KMS-11 (cell line): ENCODE results near the gene CDH13.
A peak's percentile ranks its signal among the peaks of the same experiment; 100 is the strongest.

ENCODE experiments used
- H2AFZ ChIP-seq: fragments of 200-600 bp; sonication (generic); 2 replicates; pipeline ENCODE4 v1.6.1; 2016; ENCODE audit warnings: antibody characterized with exemption, mixed run types, low read depth
- H3K27ac ChIP-seq: fragments of 200-600 bp; sonication (generic); 2 replicates; pipeline ENCODE4 v1.6.1; 2016; ENCODE audit warnings: mild to moderate bottlenecking, mixed run types
- H3K27me3 ChIP-seq: fragments of 200-600 bp; sonication (generic); 2 replicates; pipeline ENCODE4 v1.6.1; 2017; ENCODE audit warnings: mild to moderate bottlenecking, low read depth, mixed run types, moderate library complexity; ENCODE audit not compliant: insufficient read depth
- H3K36me3 ChIP-seq: fragments of 200-600 bp; sonication (generic); 2 replicates; pipeline ENCODE4 v1.6.1; 2017; ENCODE audit warnings: mild to moderate bottlenecking, mixed run types; ENCODE audit not compliant: insufficient read depth
- H3K4me1 ChIP-seq: fragments of 200-600 bp; sonication (generic); 2 replicates; pipeline ENCODE4 v1.6.1; 2016; ENCODE audit warnings: mild to moderate bottlenecking, low read depth, mixed run types; ENCODE audit not compliant: poor library complexity, severe bottlenecking
- H3K4me2 ChIP-seq: fragments of 200-600 bp; sonication (generic); 2 replicates; pipeline ENCODE4 v1.7.0; 2016; ENCODE audit warnings: mild to moderate bottlenecking, mixed run types
- H3K4me3 ChIP-seq: fragments of 200-600 bp; sonication (generic); IDR thresholded peaks from 2 replicates; pipeline ENCODE4 v1.6.1; 2017; ENCODE audit warnings: low read depth, low read length, mixed read lengths; ENCODE audit not compliant: insufficient read depth
- H3K79me2 ChIP-seq: fragments of 200-600 bp; sonication (generic); 2 replicates; pipeline ENCODE4 v1.6.1; 2016; ENCODE audit warnings: low read depth, mixed run types; ENCODE audit not compliant: insufficient read depth
- H3K9ac ChIP-seq: fragments of 200-600 bp; sonication (generic); 2 replicates; pipeline ENCODE4 v1.6.1; 2016; ENCODE audit warnings: mild to moderate bottlenecking, mixed run types
- H4K20me1 ChIP-seq: fragments of 200-600 bp; sonication (generic); 2 replicates; pipeline ENCODE4 v1.6.1; 2016; ENCODE audit warnings: mild to moderate bottlenecking, mixed run types; ENCODE audit not compliant: insufficient read depth
- TF ChIP-seq, protein P1 (sequence below): fragments of 200-600 bp; sonication (generic); conservative IDR thresholded peaks from 2 replicates; pipeline ENCODE4 v1.6.1; 2017; ENCODE audit warnings: low read depth, mild to moderate bottlenecking, antibody characterized with exemption, low read length, moderate library complexity, mixed read lengths

Gene CDH13

DNA sequence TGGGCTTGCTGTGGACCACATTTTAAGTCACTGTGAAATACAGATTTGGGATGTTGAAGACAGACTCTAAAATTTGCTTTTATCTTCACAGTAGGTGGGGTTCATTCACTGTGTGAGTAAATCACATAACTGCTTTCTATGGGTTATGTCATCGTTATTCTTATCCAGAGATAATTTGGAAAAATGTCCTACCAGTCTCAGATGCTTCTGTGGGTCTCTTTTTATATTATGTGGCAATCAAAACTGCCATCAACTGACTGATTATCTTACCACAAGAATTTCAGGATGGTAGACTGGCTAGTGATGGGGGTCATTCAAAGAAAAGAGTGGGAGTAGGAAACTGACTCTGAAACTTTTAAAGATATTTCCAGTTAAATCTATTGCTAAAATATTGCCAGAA lies 1184.1 kb downstream of the CDH13 start:
- H2AFZ ChIP-seq: no peak overlapping the region
- no peak overlapping the region for H3K27ac ChIP-seq
- H4K20me1 ChIP-seq: no peaks in the 10 kb centered on the region
- H3K4me3 ChIP-seq: no peak overlapping the region
- H3K27me3 ChIP-seq: no peaks in the 10 kb centered on the region
- no peak overlapping the region for H3K4me2 ChIP-seq
- H3K79me2 ChIP-seq: peaks cover 15% of the 10 kb centered on the region; the same call in 1 of the 2 replicates
- H3K4me1 ChIP-seq: peaks cover 25% of the 10 kb centered on the region
- TF ChIP-seq, protein P1, sequence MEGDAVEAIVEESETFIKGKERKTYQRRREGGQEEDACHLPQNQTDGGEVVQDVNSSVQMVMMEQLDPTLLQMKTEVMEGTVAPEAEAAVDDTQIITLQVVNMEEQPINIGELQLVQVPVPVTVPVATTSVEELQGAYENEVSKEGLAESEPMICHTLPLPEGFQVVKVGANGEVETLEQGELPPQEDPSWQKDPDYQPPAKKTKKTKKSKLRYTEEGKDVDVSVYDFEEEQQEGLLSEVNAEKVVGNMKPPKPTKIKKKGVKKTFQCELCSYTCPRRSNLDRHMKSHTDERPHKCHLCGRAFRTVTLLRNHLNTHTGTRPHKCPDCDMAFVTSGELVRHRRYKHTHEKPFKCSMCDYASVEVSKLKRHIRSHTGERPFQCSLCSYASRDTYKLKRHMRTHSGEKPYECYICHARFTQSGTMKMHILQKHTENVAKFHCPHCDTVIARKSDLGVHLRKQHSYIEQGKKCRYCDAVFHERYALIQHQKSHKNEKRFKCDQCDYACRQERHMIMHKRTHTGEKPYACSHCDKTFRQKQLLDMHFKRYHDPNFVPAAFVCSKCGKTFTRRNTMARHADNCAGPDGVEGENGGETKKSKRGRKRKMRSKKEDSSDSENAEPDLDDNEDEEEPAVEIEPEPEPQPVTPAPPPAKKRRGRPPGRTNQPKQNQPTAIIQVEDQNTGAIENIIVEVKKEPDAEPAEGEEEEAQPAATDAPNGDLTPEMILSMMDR: no peak
- H3K36me3 ChIP-seq: peaks cover 9% of the 10 kb centered on the region; the same call in 1 of the 2 replicates
- H3K9ac ChIP-seq: no peak overlapping the region

DNA sequence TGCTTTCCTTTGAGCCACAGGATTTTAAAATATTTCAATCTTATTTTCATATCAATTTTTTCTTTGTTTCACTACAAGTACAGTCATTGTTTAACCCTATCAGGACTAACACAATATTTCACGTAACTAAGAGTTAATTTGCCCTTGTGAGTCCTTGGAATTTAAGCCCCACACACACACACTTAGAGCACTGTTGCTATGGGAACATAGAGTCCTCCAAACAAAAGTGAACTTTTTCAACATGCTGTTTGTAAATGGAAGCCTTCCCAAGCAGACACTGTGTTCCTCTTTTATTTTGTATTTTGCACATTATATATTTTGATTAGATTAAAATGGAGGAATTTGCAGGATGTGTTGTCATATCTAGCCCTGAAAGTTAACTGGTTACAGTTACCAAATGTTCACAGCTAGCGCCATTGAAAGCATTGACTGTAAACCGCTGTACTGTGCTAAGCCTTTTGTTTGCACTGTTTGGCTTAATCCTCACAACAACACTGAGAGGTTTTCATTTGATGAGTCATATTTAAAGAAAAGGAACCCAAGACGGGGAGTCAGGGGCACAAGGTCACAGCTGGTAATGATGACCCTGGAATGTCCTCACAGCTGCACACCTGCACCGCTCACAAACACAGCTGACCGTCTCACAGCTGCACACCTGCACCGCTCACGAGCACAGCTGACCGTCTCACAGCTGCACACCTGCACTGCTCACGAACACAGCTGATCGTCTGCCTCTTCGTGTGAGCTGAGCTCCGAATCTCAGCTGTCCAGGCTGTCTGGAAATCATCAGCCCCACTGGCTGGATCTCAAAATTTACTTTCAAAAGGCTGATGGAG lies 1187.3 kb downstream of the CDH13 start:
- no peak overlapping the region for H2AFZ ChIP-seq
- H3K27me3 ChIP-seq: peaks cover 17% of the 10 kb centered on the region; the same call in 1 of the 2 replicates
- peaks cover 21% of the 10 kb centered on the region for H3K4me1 ChIP-seq
- no peaks in the 10 kb centered on the region for H4K20me1 ChIP-seq
- no peak overlapping the region for H3K4me3 ChIP-seq
- peaks cover 9% of the 10 kb centered on the region; the same call in 1 of the 2 replicates for H3K36me3 ChIP-seq
- H3K9ac ChIP-seq: no peak overlapping the region; the same call in 1 of the 2 replicates
- peak overlapping the region; percentile 1; the same call in 1 of the 2 replicates for H3K4me2 ChIP-seq
- H3K79me2 ChIP-seq: peaks cover 7% of the 10 kb centered on the region; the same call in 1 of the 2 replicates
- TF ChIP-seq, protein P1: no peak
- peak overlapping the region; percentile 52 for H3K27ac ChIP-seq

DNA sequence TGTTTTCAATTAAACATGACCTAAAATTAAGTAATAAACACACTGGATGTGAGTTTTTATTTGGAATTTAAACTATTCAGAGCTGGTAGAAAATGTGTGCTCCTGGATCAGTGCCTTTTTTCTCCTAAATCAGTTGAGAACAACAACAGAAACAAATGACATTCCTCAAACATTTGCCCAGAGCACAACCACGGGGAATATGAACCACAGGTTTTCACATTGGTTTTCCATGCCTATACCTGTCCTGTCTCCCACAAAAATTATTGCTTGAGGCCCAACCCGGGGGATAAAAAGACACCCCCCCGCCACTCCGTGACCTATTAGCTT lies 1187.9 kb downstream of the CDH13 start:
- Histone ChIP-seq H3K4me1 (peaks cover 19% of the 10 kb centered on the region), H3K27ac (peak overlapping the region; percentile 52; the same call in 1 of the 2 replicates), H3K36me3 (peaks cover 9% of the 10 kb centered on the region; the same call in 1 of the 2 replicates), H3K9ac (no peak overlapping the region), H3K27me3 (peaks cover 17% of the 10 kb centered on the region; the same call in 1 of the 2 replicates), H3K79me2 (peaks cover under 1% of the 10 kb centered on the region; the same call in 1 of the 2 replicates), H3K4me3 (no peak overlapping the region), H3K4me2 (no peak overlapping the region), H2AFZ (no peak overlapping the region), H4K20me1 (no peaks in the 10 kb centered on the region)
- TF ChIP-seq, protein P1: no peak

DNA sequence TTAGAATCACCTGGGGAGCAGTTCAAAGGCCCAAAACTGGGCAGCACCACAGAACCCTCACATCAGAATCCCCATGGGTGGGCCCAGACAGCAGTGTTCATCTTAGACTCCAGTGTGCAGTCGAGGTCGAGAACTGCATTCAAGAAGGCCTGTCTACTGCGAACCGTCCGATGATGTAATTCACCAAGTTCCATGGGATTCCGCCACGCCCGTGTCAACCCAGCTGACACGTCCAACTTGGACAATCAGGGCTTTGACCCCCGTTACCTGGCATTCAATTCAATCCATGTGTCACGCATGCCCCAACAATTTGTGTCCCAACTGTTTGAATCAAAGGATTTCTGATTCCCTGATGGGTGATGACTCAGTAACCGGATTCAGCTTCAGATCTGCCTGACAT lies 1190.3 kb downstream of the CDH13 start:
- H3K27ac ChIP-seq: no peak overlapping the region
- H3K9ac ChIP-seq: no peak overlapping the region
- no peak overlapping the region for H3K4me3 ChIP-seq
- H3K4me2 ChIP-seq: no peak overlapping the region
- TF ChIP-seq, protein P1: no peak
- peaks cover 19% of the 10 kb centered on the region; the same call in 1 of the 2 replicates for H3K27me3 ChIP-seq
- no peaks in the 10 kb centered on the region for H3K36me3 ChIP-seq
- H4K20me1 ChIP-seq: no peaks in the 10 kb centered on the region
- peaks cover 19% of the 10 kb centered on the region for H3K4me1 ChIP-seq
- H2AFZ ChIP-seq: no peak overlapping the region
- no peaks in the 10 kb centered on the region for H3K79me2 ChIP-seq
